Smooth muscle cell (in vitro differentiated cells): ENCODE results near the gene ARHGAP6. TPM values are rescaled to one million over a fixed set of nuclear protein-coding genes. Genes with fewer than 3 reads are reported as not detected.

Experiments used
- DNase-seq: peaks from one replicate; lab custom pipeline; 2025; ENCODE audit not compliant: unreplicated experiment; lab: John Stamatoyannopoulos, UW
- H2AFZ ChIP-seq: fragments of 200-600 bp; sonication (generic); 2 replicates; pipeline ENCODE4 v1.6.0; 2016; ENCODE audit warnings: antibody characterized with exemption, low read depth, mild to moderate bottlenecking
- H3F3A ChIP-seq: fragments of 200-600 bp; sonication (generic); 2 replicates; pipeline ENCODE4 v1.6.0; 2017; ENCODE audit warnings: antibody characterized with exemption, low read depth
- H3K27ac ChIP-seq: fragments of 200-600 bp; sonication (generic); 2 replicates; pipeline ENCODE4 v1.5.1; 2016; ENCODE audit warnings: low read depth, mild to moderate bottlenecking
- H3K27me3 ChIP-seq: fragments of 200-600 bp; sonication (generic); 2 replicates; pipeline ENCODE4 v1.6.1; 2016; ENCODE audit warnings: low read depth, mild to moderate bottlenecking
- H3K36me3 ChIP-seq: fragments of 200-600 bp; sonication (generic); 2 replicates; pipeline ENCODE4 v1.5.1; 2016; ENCODE audit warnings: low read depth
- H3K4me1 ChIP-seq: fragments of 200-600 bp; sonication (generic); 2 replicates; pipeline ENCODE4 v1.5.1; 2016; ENCODE audit warnings: low read depth
- H3K4me2 ChIP-seq: fragments of 200-600 bp; sonication (generic); 2 replicates; pipeline ENCODE4 v1.6.0; 2016; ENCODE audit warnings: mild to moderate bottlenecking
- H3K4me3 ChIP-seq: fragments of 200-600 bp; sonication (generic); 2 replicates; pipeline ENCODE4 v1.5.1; 2016; ENCODE audit warnings: mild to moderate bottlenecking
- H3K79me2 ChIP-seq: fragments of 200-600 bp; sonication (generic); 2 replicates; pipeline ENCODE4 v1.6.0; 2016; ENCODE audit warnings: low read depth, mild to moderate bottlenecking
- H3K9ac ChIP-seq: fragments of 200-600 bp; sonication (generic); 2 replicates; pipeline ENCODE4 v1.6.0; 2016; ENCODE audit warnings: low read depth
- H3K9me3 ChIP-seq: fragments of 200-600 bp; sonication (generic); replicated peaks from 2 replicates; pipeline ENCODE4 v1.5.1; 2016; ENCODE audit warnings: low read depth
- H4K20me1 ChIP-seq: fragments of 200-600 bp; sonication (generic); 2 replicates; pipeline ENCODE4 v1.6.0; 2016; ENCODE audit warnings: low read depth
- CTCF ChIP-seq: fragments of 200-600 bp; sonication (generic); IDR thresholded peaks from 2 replicates; pipeline ENCODE4 v1.5.1; 2017; ENCODE audit warnings: borderline replicate concordance, mild to moderate bottlenecking, antibody characterized with exemption; ENCODE audit not compliant: insufficient read depth, poor library complexity, severe bottlenecking
- WGBS: methylation state at CpG from one replicate; pipeline ENCODE4 v1.1.7; 2016; ENCODE audit warnings: low lambda C conversion rate; 5-methylcytosine and 5-hydroxymethylcytosine counted together
- polyA plus RNA-seq: library from polyadenylated mRNA; unstranded; fragments of >200 nt; fragmentation: Nextera tagmentation; extraction: Ambion mirVana; gene quantifications from 2 replicates; pipeline ENCODE4 v1.2.1, GENCODE V29; 2016
- total RNA-seq: library from RNA; depleted of rRNA; stranded (reverse); fragments of >200 nt; gene quantifications from 2 replicates; pipeline ENCODE4 v1.2.3, GENCODE V29; 2014

ARHGAP6 gene
- total and polyA plus RNA-seq, 2 experiments from 2014 or later: 0.55 to 0.90 TPM

- Histone ChIP-seq H3K9ac (no peak overlapping the region), H3K4me3 (no peak overlapping the region), H2AFZ (no peak overlapping the region), H3K27ac (no peak overlapping the region), H3K79me2 (no peaks in the 10 kb centered on the region), H3K9me3 (no peaks in the 10 kb centered on the region), H3K36me3 (no peaks in the 10 kb centered on the region), H3K27me3 (no peaks in the 10 kb centered on the region), H3F3A (no peaks in the 10 kb centered on the region), H4K20me1 (no peaks in the 10 kb centered on the region), H3K4me2 (no peak overlapping the region), H3K4me1 (no peaks in the 10 kb centered on the region)
- DNase-seq: no peak
- 55% methylated on average over 1 of the region's 1 CpG for WGBS
- TF ChIP-seq CTCF: no peak
These were observed 269.9 kb downstream of the ARHGAP6 start for GRCh38 chrX:11395859-11396258.

- H3F3A ChIP-seq: no peaks in the 10 kb centered on the region
- no peaks in the 10 kb centered on the region for H3K36me3 ChIP-seq
- no peaks in the 10 kb centered on the region for H3K79me2 ChIP-seq
- H3K9me3 ChIP-seq: no peaks in the 10 kb centered on the region
- no peaks in the 10 kb centered on the region for H4K20me1 ChIP-seq
- 93% methylated on average over 2 of the region's 2 CpGs for WGBS
- H3K27me3 ChIP-seq: no peaks in the 10 kb centered on the region
- H2AFZ ChIP-seq: no peak overlapping the region
- H3K27ac ChIP-seq: no peak overlapping the region
- no peaks in the 10 kb centered on the region for H3K4me1 ChIP-seq
- TF ChIP-seq CTCF: no peak
- no peak for DNase-seq
- no peak overlapping the region for H3K4me3 ChIP-seq
- no peak overlapping the region for H3K9ac ChIP-seq
- no peak overlapping the region for H3K4me2 ChIP-seq
These were observed 271.6 kb downstream of the ARHGAP6 start for GRCh38 chrX:11393949-11394654.

GRCh38 chrX:11386812-11387211, 278.9 kb downstream of the ARHGAP6 start:
- Histone ChIP-seq H3F3A (no peaks in the 10 kb centered on the region), H3K9me3 (no peaks in the 10 kb centered on the region), H3K4me3 (no peak overlapping the region), H3K4me2 (no peak overlapping the region), H3K9ac (no peak overlapping the region), H3K79me2 (no peaks in the 10 kb centered on the region), H3K27ac (no peak overlapping the region), H3K36me3 (no peaks in the 10 kb centered on the region), H4K20me1 (no peaks in the 10 kb centered on the region), H3K4me1 (no peaks in the 10 kb centered on the region), H3K27me3 (no peaks in the 10 kb centered on the region), H2AFZ (no peak overlapping the region)
- TF ChIP-seq CTCF: no peak
- no peak for DNase-seq
- 78% methylated on average over 3 of the region's 3 CpGs for WGBS

- Histone ChIP-seq H3K27ac (no peak overlapping the region), H3K4me2 (no peak overlapping the region), H3K4me1 (no peaks in the 10 kb centered on the region), H3K79me2 (no peaks in the 10 kb centered on the region), H3K27me3 (no peaks in the 10 kb centered on the region), H3K4me3 (no peak overlapping the region), H3K9me3 (no peaks in the 10 kb centered on the region), H4K20me1 (no peaks in the 10 kb centered on the region), H3K9ac (no peak overlapping the region), H2AFZ (no peak overlapping the region), H3F3A (no peaks in the 10 kb centered on the region), H3K36me3 (no peaks in the 10 kb centered on the region)
- DNase-seq: no peak
- 54% methylated on average over 5 of the region's 5 CpGs for WGBS
- TF ChIP-seq CTCF: no peak
These were observed 279.7 kb downstream of the ARHGAP6 start for GRCh38 chrX:11386001-11386523.
